ENCODE measurements around the gene CCL17. TPM values are rescaled to one million over a fixed set of nuclear protein-coding genes. Genes with fewer than 3 reads are reported as not detected.

The CCL17 gene
- polyA plus RNA-seq, 1 donor, result 0.30 TPM

GRCh38 chr16:57386381-57386951 is 18.1 kb upstream of the CCL17 start:
- H3K9me3 ChIP-seq (ENCODE audit: control insufficient read depth, low read depth, low read length), result no peaks in the 10 kb centered on the region
- DNase-seq, result peak in 1 of 2 donors; percentile 56
- H3K4me1 ChIP-seq (ENCODE audit: control insufficient read depth, insufficient read depth, low read length), result peaks cover 52% of the 10 kb centered on the region
- H3K36me3 ChIP-seq (ENCODE audit: control insufficient read depth, insufficient read depth, low read length), result peaks cover 7% of the 10 kb centered on the region
- no peaks in the 10 kb centered on the region for H3K27me3 ChIP-seq (ENCODE audit: control insufficient read depth, insufficient read depth, low read length)
- peak overlapping the region; percentile 60 for H3K27ac ChIP-seq (ENCODE audit: low read length)
- no peak overlapping the region for H3K4me3 ChIP-seq (ENCODE audit: low read length)
- WGBS (ENCODE audit: insufficient coverage, low lambda C conversion rate), result no CpG with 5 or more reads among the region's 5 CpGs

GRCh38 chr16:57387598-57388354 is 16.8 kb upstream of the CCL17 start:
- peak overlapping the region; percentile 49 for H3K27ac ChIP-seq (ENCODE audit: low read length)
- no peaks in the 10 kb centered on the region for H3K9me3 ChIP-seq (ENCODE audit: control insufficient read depth, low read depth, low read length)
- no peaks in the 10 kb centered on the region for H3K27me3 ChIP-seq (ENCODE audit: control insufficient read depth, insufficient read depth, low read length)
- WGBS (ENCODE audit: insufficient coverage, low lambda C conversion rate), result no CpG with 5 or more reads among the region's 3 CpGs
- no peak for DNase-seq
- H3K4me1 ChIP-seq (ENCODE audit: control insufficient read depth, insufficient read depth, low read length), result peaks cover 49% of the 10 kb centered on the region
- H3K4me3 ChIP-seq (ENCODE audit: low read length), result no peak overlapping the region
- H3K36me3 ChIP-seq (ENCODE audit: control insufficient read depth, insufficient read depth, low read length), result no peaks in the 10 kb centered on the region

- Histone ChIP-seq H3K4me1 (ENCODE audit: control insufficient read depth, insufficient read depth, low read length) (peaks cover 41% of the 10 kb centered on the region), H3K9me3 (ENCODE audit: control insufficient read depth, low read depth, low read length) (no peaks in the 10 kb centered on the region), H3K36me3 (ENCODE audit: control insufficient read depth, insufficient read depth, low read length) (no peaks in the 10 kb centered on the region), H3K4me3 (ENCODE audit: low read length) (no peak overlapping the region), H3K27ac (ENCODE audit: low read length) (peak overlapping the region; percentile 49), H3K27me3 (ENCODE audit: control insufficient read depth, insufficient read depth, low read length) (no peaks in the 10 kb centered on the region)
- peak; percentile 50 to 82 for DNase-seq
- 37% methylated on average over 2 of the region's 7 CpGs for WGBS (ENCODE audit: insufficient coverage, low lambda C conversion rate)
Observed at GRCh38 chr16:57388359-57389086, 16.0 kb upstream of the CCL17 start.

- H3K4me1 ChIP-seq (ENCODE audit: control insufficient read depth, insufficient read depth, low read length), result peaks cover 38% of the 10 kb centered on the region
- WGBS (ENCODE audit: insufficient coverage, low lambda C conversion rate), result 100% methylated on average over 1 of the region's 3 CpGs
- H3K27me3 ChIP-seq (ENCODE audit: control insufficient read depth, insufficient read depth, low read length), result no peaks in the 10 kb centered on the region
- no peak for DNase-seq
- H3K27ac ChIP-seq (ENCODE audit: low read length), result no peak overlapping the region
- no peaks in the 10 kb centered on the region for H3K36me3 ChIP-seq (ENCODE audit: control insufficient read depth, insufficient read depth, low read length)
- no peak overlapping the region for H3K4me3 ChIP-seq (ENCODE audit: low read length)
- H3K9me3 ChIP-seq (ENCODE audit: control insufficient read depth, low read depth, low read length), result no peaks in the 10 kb centered on the region
Observed at GRCh38 chr16:57389087-57389468, 15.5 kb upstream of the CCL17 start.

- 100% methylated on average over 1 of the region's 5 CpGs for WGBS (ENCODE audit: insufficient coverage, low lambda C conversion rate)
- no peaks in the 10 kb centered on the region for H3K36me3 ChIP-seq (ENCODE audit: control insufficient read depth, insufficient read depth, low read length)
- DNase-seq, result peak in 1 of 2 donors; percentile 67
Observed at GRCh38 chr16:57390636-57391295, 13.8 kb upstream of the CCL17 start.

GRCh38 chr16:57391300-57391699 is 13.3 kb upstream of the CCL17 start:
- H3K4me1 ChIP-seq (ENCODE audit: control insufficient read depth, insufficient read depth, low read length), result peaks cover 20% of the 10 kb centered on the region
- H3K36me3 ChIP-seq (ENCODE audit: control insufficient read depth, insufficient read depth, low read length), result no peaks in the 10 kb centered on the region
- no CpG with 5 or more reads among the region's 4 CpGs for WGBS (ENCODE audit: insufficient coverage, low lambda C conversion rate)
- no peak overlapping the region for H3K4me3 ChIP-seq (ENCODE audit: low read length)
- no peaks in the 10 kb centered on the region for H3K27me3 ChIP-seq (ENCODE audit: control insufficient read depth, insufficient read depth, low read length)
- H3K27ac ChIP-seq (ENCODE audit: low read length), result peak overlapping the region; percentile 1
- H3K9me3 ChIP-seq (ENCODE audit: control insufficient read depth, low read depth, low read length), result peaks cover 2% of the 10 kb centered on the region
- no peak for DNase-seq

More at GRCh38 chr16:57390636-57391295, 13.8 kb upstream of the CCL17 start:
- Histone ChIP-seq H3K9me3 (ENCODE audit: control insufficient read depth, low read depth, low read length) (peaks cover 2% of the 10 kb centered on the region), H3K27ac (ENCODE audit: low read length) (peak overlapping the region; percentile 1), H3K4me3 (ENCODE audit: low read length) (no peak overlapping the region), H3K27me3 (ENCODE audit: control insufficient read depth, insufficient read depth, low read length) (no peaks in the 10 kb centered on the region), H3K4me1 (ENCODE audit: control insufficient read depth, insufficient read depth, low read length) (peaks cover 24% of the 10 kb centered on the region)

- H3K27ac ChIP-seq (ENCODE audit: low read length), result no peak overlapping the region
- no peak overlapping the region for H3K4me3 ChIP-seq (ENCODE audit: low read length)
- peaks cover 2% of the 10 kb centered on the region for H3K9me3 ChIP-seq (ENCODE audit: control insufficient read depth, low read depth, low read length)
- peaks cover 18% of the 10 kb centered on the region for H3K4me1 ChIP-seq (ENCODE audit: control insufficient read depth, insufficient read depth, low read length)
- no peaks in the 10 kb centered on the region for H3K27me3 ChIP-seq (ENCODE audit: control insufficient read depth, insufficient read depth, low read length)
- WGBS (ENCODE audit: insufficient coverage, low lambda C conversion rate), result 89% methylated on average over 1 of the region's 5 CpGs
- no peak for DNase-seq
- H3K36me3 ChIP-seq (ENCODE audit: control insufficient read depth, insufficient read depth, low read length), result no peaks in the 10 kb centered on the region
Observed at GRCh38 chr16:57391708-57392107, 12.9 kb upstream of the CCL17 start.

GRCh38 chr16:57392694-57393093 is 11.9 kb upstream of the CCL17 start:
- no CpG with 5 or more reads among the region's 1 CpG for WGBS (ENCODE audit: insufficient coverage, low lambda C conversion rate)
- Histone ChIP-seq H3K36me3 (ENCODE audit: control insufficient read depth, insufficient read depth, low read length) (no peaks in the 10 kb centered on the region), H3K27me3 (ENCODE audit: control insufficient read depth, insufficient read depth, low read length) (no peaks in the 10 kb centered on the region), H3K27ac (ENCODE audit: low read length) (no peak overlapping the region), H3K9me3 (ENCODE audit: control insufficient read depth, low read depth, low read length) (peaks cover 2% of the 10 kb centered on the region), H3K4me3 (ENCODE audit: low read length) (no peak overlapping the region), H3K4me1 (ENCODE audit: control insufficient read depth, insufficient read depth, low read length) (peaks cover 18% of the 10 kb centered on the region)
- peak in 1 of 2 donors; percentile 39 for DNase-seq

- WGBS (ENCODE audit: insufficient coverage, low lambda C conversion rate), result no CpG with 5 or more reads among the region's 7 CpGs
Observed at GRCh38 chr16:57394444-57394843, 10.1 kb upstream of the CCL17 start.

GRCh38 chr16:57395026-57395425 is 9.5 kb upstream of the CCL17 start:
- no peak for DNase-seq
- no peaks in the 10 kb centered on the region for H3K27me3 ChIP-seq (ENCODE audit: control insufficient read depth, insufficient read depth, low read length)
- no CpG with 5 or more reads among the region's 5 CpGs for WGBS (ENCODE audit: insufficient coverage, low lambda C conversion rate)

More at GRCh38 chr16:57394444-57394843, 10.1 kb upstream of the CCL17 start:
- H3K4me3 ChIP-seq (ENCODE audit: low read length), result no peak overlapping the region
- peaks cover 2% of the 10 kb centered on the region for H3K9me3 ChIP-seq (ENCODE audit: control insufficient read depth, low read depth, low read length)
- H3K27ac ChIP-seq (ENCODE audit: low read length), result peak overlapping the region; percentile 45
- H3K4me1 ChIP-seq (ENCODE audit: control insufficient read depth, insufficient read depth, low read length), result peaks cover 8% of the 10 kb centered on the region
- peak; percentile 84 to 91 for DNase-seq
- no peaks in the 10 kb centered on the region for H3K36me3 ChIP-seq (ENCODE audit: control insufficient read depth, insufficient read depth, low read length)
- H3K27me3 ChIP-seq (ENCODE audit: control insufficient read depth, insufficient read depth, low read length), result no peaks in the 10 kb centered on the region

More at GRCh38 chr16:57395026-57395425, 9.5 kb upstream of the CCL17 start:
- H3K4me3 ChIP-seq (ENCODE audit: low read length), result no peak overlapping the region
- peaks cover 8% of the 10 kb centered on the region for H3K4me1 ChIP-seq (ENCODE audit: control insufficient read depth, insufficient read depth, low read length)
- peaks cover 2% of the 10 kb centered on the region for H3K9me3 ChIP-seq (ENCODE audit: control insufficient read depth, low read depth, low read length)
- H3K36me3 ChIP-seq (ENCODE audit: control insufficient read depth, insufficient read depth, low read length), result no peaks in the 10 kb centered on the region
- no peak overlapping the region for H3K27ac ChIP-seq (ENCODE audit: low read length)
